Activated CD4-positive, alpha-beta memory T cell treated with anti-CD3 and anti-CD28 coated beads for 36 hours (primary cell): ENCODE results near the gene HELB. TPM values are rescaled to one million over a fixed set of nuclear protein-coding genes. Genes with fewer than 3 reads are reported as not detected.
A peak's percentile ranks its signal among the peaks of the same experiment; 100 is the strongest.

ENCODE experiments used
- CTCF ChIA-PET: fragments of 350-600 bp; sonication (Branson Sonifier 250); formaldehyde crosslinking; loops from one replicate; lab custom pipeline; 2021; ENCODE audit warnings: antibody characterized with exemption, inconsistent platforms; lab: Charles Lee
- POLR2A ChIA-PET: fragments of 350-600 bp; sonication (Branson Sonifier 250); formaldehyde crosslinking; loops from one replicate; lab custom pipeline; 2021; ENCODE audit warnings: antibody characterized with exemption; lab: Charles Lee
- DNase-seq: peaks from one replicate; pipeline ENCODE4 v3.0.0-alpha.2; 2020
- H3K27ac Mint-ChIP-seq: one replicate; pipeline ENCODE4 v1.8.0; 2021; ENCODE audit warnings: mixed read lengths
- H3K27me3 Mint-ChIP-seq: one replicate; pipeline ENCODE4 v1.8.0; 2021; ENCODE audit warnings: mixed read lengths
- H3K36me3 Mint-ChIP-seq: one replicate; pipeline ENCODE4 v1.8.0; 2021; ENCODE audit warnings: mixed read lengths
- H3K4me1 Mint-ChIP-seq: one replicate; pipeline ENCODE4 v1.8.0; 2021; ENCODE audit warnings: low read depth, mixed read lengths
- H3K4me3 Mint-ChIP-seq: one replicate; pipeline ENCODE4 v1.8.0; 2021; ENCODE audit warnings: mild to moderate bottlenecking, mixed read lengths
- H3K9me3 Mint-ChIP-seq: one replicate; pipeline ENCODE4 v1.8.0; 2021; ENCODE audit warnings: mixed read lengths
- intact Hi-C: fragments of 100-400 bp; cut with micrococcal nuclease; formaldehyde crosslinking; loops from one replicate; pipeline ENCODE4 v1.15.1; 2023
- total RNA-seq, 2 experiments: library from RNA; stranded (reverse); gene quantifications; one replicate each; pipeline ENCODE4 v1.2.3, GENCODE V29; 2021

HELB gene
- total RNA-seq, 2 experiments from 2014 or later: 20.8 to 21.8 TPM

GRCh38 chr12:66275040-66275439 lies 27.3 kb upstream of the HELB start:
- peaks cover 24% of the 10 kb centered on the region for H3K4me1 Mint-ChIP-seq
- H3K4me3 Mint-ChIP-seq: no peak overlapping the region
- no peaks in the 10 kb centered on the region for H3K36me3 Mint-ChIP-seq
- ChIA-PET POLR2A (interaction anchor here (1.0 kb wide), 1 partner anchor 28 kb away, joined by 3 read pairs; the partner anchor contains the start of gene HELB), CTCF (interaction anchor here (1.0 kb wide), 1 partner anchor 133 kb away, joined by 3 read pairs; no protein-coding TSS in a partner anchor)
- no peak for DNase-seq
- no peaks in the 10 kb centered on the region for H3K27me3 Mint-ChIP-seq
- H3K27ac Mint-ChIP-seq: no peak overlapping the region
- no peaks in the 10 kb centered on the region for H3K9me3 Mint-ChIP-seq
- intact Hi-C loops: loop anchor here (1.0 to 5.0 kb wide), 2 partner anchors 27 to 108 kb away; partner anchors contain the start of genes HELB and TMBIM4

- peaks cover 1% of the 10 kb centered on the region for H3K36me3 Mint-ChIP-seq
- H3K4me1 Mint-ChIP-seq: peaks cover 38% of the 10 kb centered on the region
- no peak overlapping the region for H3K4me3 Mint-ChIP-seq
- intact Hi-C loops: loop anchor here (1.0 to 5.0 kb wide), 2 partner anchors 112 to 130 kb away; partner anchors contain the start of gene TMBIM4
- peaks cover 12% of the 10 kb centered on the region for H3K9me3 Mint-ChIP-seq
- peak; percentile 60 for DNase-seq
- no peak overlapping the region for H3K27ac Mint-ChIP-seq
- ChIA-PET CTCF (interaction anchor here (0.5 to 1.6 kb wide), 16 partner anchors 9 to 430 kb away, joined by 3 to 14 read pairs (median 4); no protein-coding TSS in a partner anchor), POLR2A (interaction anchor here (1.3 kb wide), 1 partner anchor 110 kb away, joined by 4 read pairs; the partner anchor contains the start of gene TMBIM4)
- no peaks in the 10 kb centered on the region for H3K27me3 Mint-ChIP-seq
Measured at GRCh38 chr12:66279123-66279712, 23.1 kb upstream of the HELB start.

GRCh38 chr12:66280561-66280960 lies 21.7 kb upstream of the HELB start:
- H3K4me3 Mint-ChIP-seq: no peak overlapping the region
- peaks cover 1% of the 10 kb centered on the region for H3K36me3 Mint-ChIP-seq
- CTCF ChIA-PET: no interaction called here
- peaks cover 12% of the 10 kb centered on the region for H3K9me3 Mint-ChIP-seq
- no peaks in the 10 kb centered on the region for H3K27me3 Mint-ChIP-seq
- H3K4me1 Mint-ChIP-seq: peaks cover 39% of the 10 kb centered on the region
- no peak for DNase-seq
- no peak overlapping the region for H3K27ac Mint-ChIP-seq
- intact Hi-C loops: loop anchor here (10.0 kb wide), 2 partner anchors 64 to 984 kb away; partner anchors contain the start of gene CAND1
- POLR2A ChIA-PET: no interaction called here

- H3K4me1 Mint-ChIP-seq: peaks cover 42% of the 10 kb centered on the region
- H3K27me3 Mint-ChIP-seq: no peaks in the 10 kb centered on the region
- intact Hi-C loops: loop anchor here (10.0 kb wide), 2 partner anchors 63 to 983 kb away; partner anchors contain the start of gene CAND1
- no peak overlapping the region for H3K4me3 Mint-ChIP-seq
- H3K9me3 Mint-ChIP-seq: peaks cover 12% of the 10 kb centered on the region
- ChIA-PET POLR2A (no interaction called here), CTCF (interaction anchor here (0.7 kb wide), 1 partner anchor 106 kb away, joined by 3 read pairs; no protein-coding TSS in a partner anchor)
- H3K27ac Mint-ChIP-seq: no peak overlapping the region
- no peak for DNase-seq
- peaks cover 1% of the 10 kb centered on the region for H3K36me3 Mint-ChIP-seq
Measured at GRCh38 chr12:66282244-66282643, 20.0 kb upstream of the HELB start.

- no peak overlapping the region for H3K4me3 Mint-ChIP-seq
- POLR2A ChIA-PET: no interaction called here
- H3K36me3 Mint-ChIP-seq: no peaks in the 10 kb centered on the region
- CTCF ChIA-PET: no interaction called here
- DNase-seq: no peak
- H3K4me1 Mint-ChIP-seq: peaks cover 64% of the 10 kb centered on the region
- peak overlapping the region; percentile 44 for H3K27ac Mint-ChIP-seq
- intact Hi-C loops: loop anchor here (10.0 kb wide), 2 partner anchors 58 to 978 kb away; partner anchors contain the start of gene CAND1
- peaks cover 2% of the 10 kb centered on the region for H3K9me3 Mint-ChIP-seq
- H3K27me3 Mint-ChIP-seq: no peaks in the 10 kb centered on the region
Measured at GRCh38 chr12:66287275-66287674, 15.0 kb upstream of the HELB start.

GRCh38 chr12:66288121-66288520 lies 14.2 kb upstream of the HELB start:
- Mint-ChIP-seq H3K27me3 (no peaks in the 10 kb centered on the region), H3K36me3 (no peaks in the 10 kb centered on the region), H3K9me3 (peaks cover 3% of the 10 kb centered on the region), H3K27ac (peak overlapping the region; percentile 44), H3K4me3 (peak overlapping the region; percentile 49), H3K4me1 (peaks cover 62% of the 10 kb centered on the region)
- peak; percentile 67 for DNase-seq
- ChIA-PET POLR2A (interaction anchor here (1.3 kb wide), 1 partner anchor 14 kb away, joined by 14 read pairs; the partner anchor contains the start of gene HELB), CTCF (interaction anchor here (0.6 kb wide), 1 partner anchor 14 kb away, joined by 3 read pairs; the partner anchor contains the start of gene HELB)
- intact Hi-C loops: loop anchor here (10.0 kb wide), 2 partner anchors 57 to 977 kb away; partner anchors contain the start of gene CAND1

- intact Hi-C loops: loop anchor here (10.0 kb wide), 2 partner anchors 55 to 975 kb away; partner anchors contain the start of gene CAND1
- H3K36me3 Mint-ChIP-seq: no peaks in the 10 kb centered on the region
- H3K4me3 Mint-ChIP-seq: no peak overlapping the region
- peaks cover 61% of the 10 kb centered on the region for H3K4me1 Mint-ChIP-seq
- ChIA-PET CTCF (no interaction called here), POLR2A (interaction anchor here (2.2 kb wide), 1 partner anchor 13 kb away, joined by 6 read pairs; the partner anchor contains the start of gene HELB)
- peaks cover 3% of the 10 kb centered on the region for H3K9me3 Mint-ChIP-seq
- no peaks in the 10 kb centered on the region for H3K27me3 Mint-ChIP-seq
- peak overlapping the region; percentile 20 for H3K27ac Mint-ChIP-seq
- DNase-seq: no peak
Measured at GRCh38 chr12:66289485-66289884, 12.8 kb upstream of the HELB start.

- Mint-ChIP-seq H3K9me3 (peaks cover 3% of the 10 kb centered on the region), H3K4me3 (no peak overlapping the region), H3K36me3 (no peaks in the 10 kb centered on the region), H3K27me3 (no peaks in the 10 kb centered on the region), H3K4me1 (peaks cover 61% of the 10 kb centered on the region), H3K27ac (peak overlapping the region; percentile 79)
- POLR2A ChIA-PET: interaction anchor here (1.2 to 2.2 kb wide), 2 partner anchors 12 to 13 kb away, joined by 3 to 6 read pairs; partner anchors contain the start of gene HELB
- intact Hi-C loops: loop anchor here (1.0 kb wide), 1 partner anchor 12 kb away; the partner anchor contains the start of gene HELB
- DNase-seq: peak; percentile 37
- CTCF ChIA-PET: no interaction called here
Measured at GRCh38 chr12:66290716-66291200, 11.5 kb upstream of the HELB start.

GRCh38 chr12:66296176-66296683 lies 6.1 kb upstream of the HELB start:
- Mint-ChIP-seq H3K36me3 (no peaks in the 10 kb centered on the region), H3K27me3 (no peaks in the 10 kb centered on the region), H3K4me1 (peaks cover 42% of the 10 kb centered on the region), H3K4me3 (no peak overlapping the region), H3K27ac (no peak overlapping the region), H3K9me3 (peaks cover 3% of the 10 kb centered on the region)
- ChIA-PET POLR2A (no interaction called here), CTCF (no interaction called here)
- DNase-seq: no peak
- intact Hi-C loops: no loop called here

- Mint-ChIP-seq H3K4me1 (peaks cover 38% of the 10 kb centered on the region), H3K4me3 (no peak overlapping the region), H3K9me3 (peaks cover 3% of the 10 kb centered on the region), H3K27me3 (no peaks in the 10 kb centered on the region), H3K36me3 (no peaks in the 10 kb centered on the region), H3K27ac (no peak overlapping the region)
- POLR2A ChIA-PET: no interaction called here
- DNase-seq: peak; percentile 24
- CTCF ChIA-PET: no interaction called here
- intact Hi-C loops: no loop called here
Measured at GRCh38 chr12:66297080-66297479, 5.2 kb upstream of the HELB start.

GRCh38 chr12:66297923-66298322 lies 4.4 kb upstream of the HELB start:
- no peaks in the 10 kb centered on the region for H3K9me3 Mint-ChIP-seq
- no peak for DNase-seq
- intact Hi-C loops: no loop called here
- no peak overlapping the region for H3K27ac Mint-ChIP-seq
- ChIA-PET CTCF (no interaction called here), POLR2A (no interaction called here)
- peaks cover 33% of the 10 kb centered on the region for H3K4me1 Mint-ChIP-seq
- peaks cover 4% of the 10 kb centered on the region for H3K36me3 Mint-ChIP-seq
- H3K4me3 Mint-ChIP-seq: no peak overlapping the region
- no peaks in the 10 kb centered on the region for H3K27me3 Mint-ChIP-seq
